Muscle of leg (tissue), 11 donors: Measurements from ENCODE around the gene CHST11. TPM values are rescaled to one million over a fixed set of nuclear protein-coding genes. Genes with fewer than 3 reads are reported as not detected.
A peak's percentile ranks its signal among the peaks of the same experiment; 100 is the strongest.

Experiments
- DNase-seq: peaks from one replicate; pipeline ENCODE4 v3.0.0; 2013
- H3K27ac ChIP-seq: one replicate; pipeline ENCODE4 v1.5.1; 2013; ENCODE audit warnings: mild to moderate bottlenecking, low read length, control low read depth
- H3K27me3 ChIP-seq: one replicate; pipeline ENCODE4 v1.6.1; 2013; ENCODE audit warnings: low read length; ENCODE audit not compliant: control insufficient read depth, insufficient read depth
- H3K36me3 ChIP-seq: one replicate; pipeline ENCODE4 v1.6.1; 2013; ENCODE audit warnings: low read length; ENCODE audit not compliant: control insufficient read depth, insufficient read depth
- H3K4me1 ChIP-seq: one replicate; pipeline ENCODE4 v1.6.1; 2013; ENCODE audit warnings: low read length; ENCODE audit not compliant: control insufficient read depth, insufficient read depth
- H3K4me3 ChIP-seq: one replicate; pipeline ENCODE4 v1.5.1; 2013; ENCODE audit warnings: low read length, control low read depth
- H3K9me3 ChIP-seq: replicated peaks from 2 replicates; pipeline ENCODE4 v1.6.1; 2013; ENCODE audit warnings: low read depth, low read length; ENCODE audit not compliant: control insufficient read depth
- WGBS: methylation state at CpG from one replicate; pipeline ENCODE4 v1.1.5; 2013; ENCODE audit warnings: missing lambda C conversion rate; ENCODE audit not compliant: insufficient coverage; 5-methylcytosine and 5-hydroxymethylcytosine counted together
- polyA plus RNA-seq, 8 donors: library from polyadenylated mRNA; unstranded; fragments of 120-200 nt; gene quantifications; one replicate each; pipeline versions ENCODE4 v1.2.1 to v1.2.3, GENCODE V29; 2013; ENCODE audit warnings: inconsistent platforms in 1 of 8, low replicate concordance in 1 of 8; ENCODE audit not compliant: insufficient read length in 8 of 8, insufficient read depth in 1 of 8
- total RNA-seq: library from RNA; stranded (reverse); fragments of 120-200 nt; gene quantifications from one replicate; pipeline ENCODE4 v1.2.4, GENCODE V29; 2013

CHST11 gene
- total and polyA plus RNA-seq, 9 donors, result 1.1 to 3.9 (median 2.3) TPM

- H3K27me3 ChIP-seq, result peaks cover 6% of the 10 kb centered on the region
- WGBS, result 76% methylated on average over 6 of the region's 8 CpGs
- H3K27ac ChIP-seq, result no peak overlapping the region
- H3K9me3 ChIP-seq, result no peaks in the 10 kb centered on the region
- peaks cover 32% of the 10 kb centered on the region for H3K4me1 ChIP-seq
- H3K36me3 ChIP-seq, result no peaks in the 10 kb centered on the region
- no peak overlapping the region for H3K4me3 ChIP-seq
- no peak for DNase-seq
These were observed 175.1 kb downstream of the CHST11 start for GRCh38 chr12:104631867-104632266.

GRCh38 chr12:104632724-104633201 lies 176.0 kb downstream of the CHST11 start:
- peak; percentile 35 for DNase-seq
- Histone ChIP-seq H3K27ac (no peak overlapping the region), H3K4me3 (no peak overlapping the region), H3K27me3 (peaks cover 6% of the 10 kb centered on the region), H3K9me3 (no peaks in the 10 kb centered on the region), H3K4me1 (peaks cover 30% of the 10 kb centered on the region), H3K36me3 (no peaks in the 10 kb centered on the region)
- WGBS, result 55% methylated on average over 9 of the region's 13 CpGs

- Histone ChIP-seq H3K4me3 (no peak overlapping the region), H3K4me1 (peaks cover 26% of the 10 kb centered on the region), H3K36me3 (no peaks in the 10 kb centered on the region), H3K9me3 (no peaks in the 10 kb centered on the region), H3K27ac (no peak overlapping the region), H3K27me3 (peaks cover 6% of the 10 kb centered on the region)
- DNase-seq, result no peak
- 73% methylated on average over 3 of the region's 4 CpGs for WGBS
These were observed 177.3 kb downstream of the CHST11 start for GRCh38 chr12:104634044-104634443.

- Histone ChIP-seq H3K9me3 (no peaks in the 10 kb centered on the region), H3K4me3 (no peak overlapping the region), H3K36me3 (no peaks in the 10 kb centered on the region), H3K27me3 (peaks cover 6% of the 10 kb centered on the region), H3K27ac (no peak overlapping the region), H3K4me1 (peaks cover 24% of the 10 kb centered on the region)
- DNase-seq, result no peak
- 67% methylated on average over 1 of the region's 3 CpGs for WGBS
These were observed 178.1 kb downstream of the CHST11 start for GRCh38 chr12:104634852-104635251.

GRCh38 chr12:104635607-104636343 lies 179.0 kb downstream of the CHST11 start:
- Histone ChIP-seq H3K4me3 (no peak overlapping the region), H3K4me1 (peaks cover 16% of the 10 kb centered on the region), H3K27me3 (peaks cover 6% of the 10 kb centered on the region), H3K27ac (no peak overlapping the region), H3K9me3 (peaks cover under 1% of the 10 kb centered on the region), H3K36me3 (no peaks in the 10 kb centered on the region)
- 89% methylated on average over 2 of the region's 6 CpGs for WGBS
- DNase-seq, result no peak

- Histone ChIP-seq H3K27me3 (peaks cover 9% of the 10 kb centered on the region), H3K4me3 (no peak overlapping the region), H3K9me3 (peaks cover 3% of the 10 kb centered on the region), H3K36me3 (no peaks in the 10 kb centered on the region), H3K4me1 (peaks cover 9% of the 10 kb centered on the region), H3K27ac (no peak overlapping the region)
- DNase-seq, result no peak
- no CpG with 5 or more reads among the region's 2 CpGs for WGBS
These were observed 179.7 kb downstream of the CHST11 start for GRCh38 chr12:104636496-104636895.

GRCh38 chr12:104637604-104638003 lies 180.9 kb downstream of the CHST11 start:
- WGBS, result 55% methylated on average over 5 of the region's 6 CpGs
- Histone ChIP-seq H3K27me3 (peaks cover 9% of the 10 kb centered on the region), H3K27ac (no peak overlapping the region), H3K36me3 (no peaks in the 10 kb centered on the region), H3K4me1 (peaks cover 5% of the 10 kb centered on the region), H3K4me3 (no peak overlapping the region), H3K9me3 (peaks cover 3% of the 10 kb centered on the region)
- DNase-seq, result peak; percentile 22

- Histone ChIP-seq H3K36me3 (no peaks in the 10 kb centered on the region), H3K4me1 (no peaks in the 10 kb centered on the region), H3K4me3 (no peak overlapping the region), H3K27me3 (peaks cover 7% of the 10 kb centered on the region), H3K9me3 (peaks cover 3% of the 10 kb centered on the region), H3K27ac (no peak overlapping the region)
- WGBS, result 74% methylated on average over 2 of the region's 4 CpGs
- no peak for DNase-seq
These were observed 181.6 kb downstream of the CHST11 start for GRCh38 chr12:104638218-104638850.

- H3K27me3 ChIP-seq, result peaks cover 7% of the 10 kb centered on the region
- H3K36me3 ChIP-seq, result no peaks in the 10 kb centered on the region
- peak; percentile 26 for DNase-seq
- no peak overlapping the region for H3K4me3 ChIP-seq
- peaks cover 3% of the 10 kb centered on the region for H3K9me3 ChIP-seq
- WGBS, result 100% methylated on average over 2 of the region's 3 CpGs
- no peak overlapping the region for H3K27ac ChIP-seq
- no peaks in the 10 kb centered on the region for H3K4me1 ChIP-seq
These were observed 182.1 kb downstream of the CHST11 start for GRCh38 chr12:104638851-104639240.

GRCh38 chr12:104640956-104641355 lies 184.2 kb downstream of the CHST11 start:
- H3K9me3 ChIP-seq, result peaks cover 3% of the 10 kb centered on the region
- no peak overlapping the region for H3K4me3 ChIP-seq
- no peak for DNase-seq
- peaks cover 2% of the 10 kb centered on the region for H3K4me1 ChIP-seq
- no peaks in the 10 kb centered on the region for H3K36me3 ChIP-seq
- H3K27ac ChIP-seq, result no peak overlapping the region
- 100% methylated on average over 1 of the region's 1 CpG for WGBS
- H3K27me3 ChIP-seq, result peaks cover 3% of the 10 kb centered on the region
